GF-D8 (cell line): ENCODE results near the gene KCNN3.
"Not testable (repeated sequence)": the region's sequence is repeated elsewhere in the genome, so short reads cannot be mapped to it uniquely, and the experiment has no call there.

Source experiments
- DNase-seq: peaks from one replicate; lab custom pipeline; 2025; lab: John Stamatoyannopoulos, UW

The KCNN3 gene

GRCh38 chr1:154870115-154870571 is at the start of gene KCNN3:
Gene KCNN3 (minus strand): TSS chr1:154870281. CDS start chr1:154869964, 317 bp downstream.
- no peak for DNase-seq

DNA sequence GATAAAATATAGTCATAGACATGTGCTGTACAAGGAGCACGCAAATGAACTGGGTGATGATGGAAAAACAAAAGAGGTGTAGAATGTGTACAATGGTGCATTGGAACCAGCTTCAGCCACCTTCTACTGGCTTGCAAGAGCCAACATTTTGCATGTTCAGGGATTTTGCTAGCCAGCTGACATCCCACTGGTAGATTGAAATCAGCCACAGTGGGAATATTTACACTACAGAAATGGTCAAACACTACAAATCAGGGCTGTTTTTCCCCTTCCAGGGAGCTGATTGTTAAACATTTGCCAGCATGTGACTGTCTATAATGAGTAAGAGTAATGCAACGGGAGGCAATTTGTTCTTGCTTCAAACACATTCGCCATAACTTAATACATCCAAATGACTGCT is 43.2 kb upstream of the KCNN3 start:
- no peak for DNase-seq

DNA sequence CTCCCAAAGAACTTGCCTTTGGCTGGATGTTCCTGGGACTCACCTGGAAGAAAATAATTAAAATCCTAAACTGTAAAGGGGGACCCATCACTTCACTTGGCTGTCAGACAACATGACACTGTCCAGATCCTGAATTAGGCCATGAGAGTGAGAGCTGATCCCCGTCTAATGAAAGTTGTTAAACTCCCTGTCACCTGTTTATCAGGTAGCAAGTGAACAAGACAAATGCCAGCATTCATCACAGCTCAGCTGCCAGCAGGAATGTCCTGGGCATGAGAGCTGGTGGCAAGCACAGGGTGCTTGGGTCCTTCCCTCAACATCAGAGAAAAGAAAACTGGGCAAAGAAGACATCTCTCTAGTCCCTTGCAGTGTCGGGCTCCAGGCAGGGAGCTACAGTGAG is 42.7 kb upstream of the KCNN3 start:
- no peak for DNase-seq

GRCh38 chr1:154911691-154912550 is 41.8 kb upstream of the KCNN3 start:
- no peak for DNase-seq

DNA sequence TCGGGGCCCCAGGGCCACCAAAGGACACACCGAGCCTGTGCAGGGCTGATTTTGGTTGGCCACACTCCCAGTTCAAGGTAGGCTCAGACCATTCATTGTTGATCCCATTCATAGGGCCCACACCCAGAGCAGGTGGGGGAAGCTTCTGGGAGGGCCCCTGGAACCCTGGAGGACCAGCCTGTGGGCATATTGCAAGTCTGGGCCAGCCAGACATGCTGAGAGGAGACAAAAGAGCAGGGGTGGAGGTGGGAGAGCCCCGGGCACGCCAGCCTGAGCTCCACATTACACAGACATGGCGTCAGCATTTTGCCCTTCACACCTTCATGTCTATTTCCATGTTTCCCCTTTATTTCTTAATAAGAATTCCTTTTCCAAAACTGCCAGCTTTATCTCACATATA is 40.8 kb upstream of the KCNN3 start:
- no peak for DNase-seq

GRCh38 chr1:154908937-154909336 is 38.9 kb upstream of the KCNN3 start:
- DNase-seq = no peak

DNA sequence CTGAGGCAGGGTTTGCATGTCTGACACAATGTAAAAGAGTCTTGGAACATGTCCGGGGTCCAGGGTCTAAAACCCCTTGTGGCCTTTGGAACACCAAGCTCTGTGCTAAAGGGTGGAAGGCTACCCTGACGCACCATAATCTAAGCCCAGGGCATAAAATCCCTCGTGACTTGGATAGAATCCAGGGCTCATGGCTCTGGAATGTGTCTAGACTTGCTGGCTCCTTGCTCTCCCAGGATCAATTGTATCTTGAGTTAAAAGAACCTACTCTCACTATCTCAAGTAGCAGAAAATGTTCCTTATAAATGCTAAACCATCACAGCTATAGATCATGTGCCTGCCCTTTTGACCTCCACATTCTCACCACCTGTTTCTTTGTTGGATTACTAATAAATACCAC is 38.0 kb upstream of the KCNN3 start:
- DNase-seq = not testable (repeated sequence)

- no peak for DNase-seq
These were observed 36.6 kb upstream of the KCNN3 start for GRCh38 chr1:154906621-154907081.

DNA sequence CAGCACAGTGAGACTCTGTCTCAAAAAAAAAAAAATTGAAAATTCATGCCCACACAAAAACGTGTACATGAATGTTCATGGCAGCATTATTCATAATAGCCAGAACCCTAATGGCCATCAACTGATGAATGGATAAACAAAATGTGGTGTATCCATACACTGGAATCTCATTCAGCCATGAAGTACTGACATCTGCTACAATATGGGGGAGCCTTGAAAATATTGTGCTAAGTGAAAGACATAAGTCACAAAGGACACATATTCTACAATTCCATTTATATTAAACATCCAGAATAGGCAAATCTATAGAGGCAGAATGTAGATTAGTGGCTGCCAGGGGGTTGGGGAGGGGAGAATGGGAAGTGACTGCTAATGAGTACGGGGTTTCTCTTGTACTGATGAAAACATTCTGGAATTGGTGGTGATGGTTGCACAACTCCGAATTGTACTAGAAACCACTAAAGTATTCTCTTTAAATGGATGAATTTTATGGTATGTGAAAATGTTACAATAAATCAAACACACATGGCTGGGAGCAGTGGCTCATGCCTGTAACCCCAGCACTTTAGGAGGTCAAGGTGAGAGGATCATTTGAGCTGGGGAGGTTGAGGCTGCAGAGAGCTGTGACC is 33.0 kb upstream of the KCNN3 start:
- no peak for DNase-seq

GRCh38 chr1:154901591-154901990 is 31.5 kb upstream of the KCNN3 start:
- DNase-seq = no peak

DNA sequence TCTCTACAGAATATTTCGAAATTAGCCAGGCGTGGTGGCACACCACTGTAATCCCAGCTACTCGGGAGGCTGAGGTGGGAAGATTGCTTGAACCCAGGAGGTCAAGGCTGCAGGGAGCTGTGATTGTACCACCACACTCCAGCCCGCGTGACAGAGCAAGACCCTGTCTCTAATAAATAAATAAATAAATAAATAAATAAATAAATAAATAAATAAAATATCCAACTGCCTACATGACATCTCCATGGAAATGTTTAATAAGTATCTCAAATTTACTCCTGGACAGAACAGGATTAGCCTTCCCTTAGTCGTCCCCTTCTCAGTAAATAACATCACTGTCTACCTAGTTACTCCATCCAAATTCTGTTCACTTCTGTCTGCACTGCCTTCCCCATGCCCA is 29.0 kb upstream of the KCNN3 start:
- DNase-seq = no peak

GRCh38 chr1:154896771-154897286 is 26.7 kb upstream of the KCNN3 start:
- DNase-seq = no peak

GRCh38 chr1:154895798-154896197 is 25.7 kb upstream of the KCNN3 start:
- no peak for DNase-seq

DNA sequence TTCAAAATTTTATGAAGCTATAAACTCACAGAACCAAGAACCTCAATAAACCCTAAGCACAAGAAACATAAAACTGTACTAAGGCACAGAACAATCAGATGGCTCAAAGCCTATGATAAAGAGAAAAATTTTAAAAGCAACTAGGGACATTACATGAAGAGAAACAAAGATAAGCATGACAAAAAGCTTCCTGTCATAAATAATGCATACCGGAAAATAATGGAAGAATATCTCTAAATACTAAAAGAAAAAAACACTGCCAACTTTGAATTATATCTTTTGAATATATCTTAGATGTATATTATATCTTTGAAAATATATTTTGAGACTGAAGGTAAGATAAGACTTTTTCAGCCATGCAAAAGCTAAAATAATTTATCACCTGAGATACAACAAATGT is 21.4 kb upstream of the KCNN3 start:
- DNase-seq = no peak

- DNase-seq = no peak
These were observed 18.7 kb upstream of the KCNN3 start for GRCh38 chr1:154888757-154889156.

- DNase-seq = no peak
These were observed 16.4 kb upstream of the KCNN3 start for GRCh38 chr1:154886281-154887015.

DNA sequence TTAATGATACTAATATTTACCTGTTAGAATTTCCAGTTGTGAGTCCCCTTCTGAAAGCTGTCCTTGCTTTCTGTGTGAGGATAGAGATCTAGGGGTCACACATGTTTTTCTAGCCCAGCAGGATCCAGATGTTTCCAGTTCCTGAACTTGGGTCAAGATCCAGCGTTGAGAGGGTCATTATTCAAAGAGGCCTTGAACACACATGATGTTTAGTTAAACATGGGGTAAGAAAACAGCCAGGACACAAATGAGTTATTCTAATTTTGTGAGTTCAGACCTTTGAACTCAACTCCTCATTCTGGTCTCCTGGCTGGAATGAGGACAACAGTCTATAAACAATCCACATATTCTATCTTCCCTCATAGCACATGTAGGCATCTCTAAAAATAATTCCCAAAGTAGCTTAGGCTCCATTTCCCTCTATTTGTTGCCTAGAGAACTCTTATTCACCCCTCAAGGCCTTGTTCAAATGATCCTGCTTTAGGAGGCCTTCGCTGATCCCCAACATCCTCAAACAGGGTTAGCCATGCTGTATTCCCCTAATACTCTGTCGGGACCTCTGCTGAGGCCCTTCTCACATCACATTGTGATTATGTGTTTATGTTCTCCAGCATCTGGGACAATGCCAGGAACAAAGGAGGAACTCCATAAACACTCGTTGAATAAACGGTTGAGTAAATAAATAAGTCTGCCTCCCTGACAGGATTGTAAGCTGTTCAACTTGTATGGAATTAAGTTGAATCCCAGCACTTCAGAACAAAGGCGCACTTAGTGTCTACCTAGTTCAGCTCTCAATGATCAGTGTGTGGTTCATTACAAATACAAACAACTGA is 15.0 kb upstream of the KCNN3 start:
- DNase-seq = no peak

- no peak for DNase-seq
These were observed 14.1 kb upstream of the KCNN3 start for GRCh38 chr1:154883919-154884868.

GRCh38 chr1:154881820-154882535 is 11.9 kb upstream of the KCNN3 start:
- no peak for DNase-seq

DNA sequence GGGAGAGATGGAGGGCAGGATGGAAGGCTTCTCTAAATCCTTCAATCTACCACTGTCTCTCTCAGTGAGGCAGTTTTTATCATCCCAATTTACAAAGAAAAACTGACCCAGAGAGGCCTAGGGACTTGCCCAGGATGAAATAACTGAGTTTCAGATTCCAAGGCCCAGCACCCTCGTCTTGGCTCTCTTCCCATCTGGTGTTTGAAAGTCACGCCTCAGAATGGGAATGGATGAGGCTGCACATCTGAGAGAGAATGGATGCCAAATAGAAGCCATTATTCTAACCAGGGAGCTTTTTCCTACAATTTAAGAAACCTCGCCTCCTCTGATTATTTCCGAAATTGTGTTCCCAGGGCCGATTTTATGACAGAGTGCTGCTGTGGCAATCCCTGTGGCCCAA is 10.6 kb upstream of the KCNN3 start:
- DNase-seq = no peak
